Panc1 (cell line): ENCODE data around the gene WNT2.

Experiments used
- CTCF ChIP-seq: fragments of 450-650 bp; IDR thresholded peaks from 2 replicates; pipeline ENCODE4 v1.5.1; 2017; ENCODE audit warnings: mild to moderate bottlenecking
- POLR2AphosphoS5 ChIP-seq: IDR thresholded peaks from 2 replicates; pipeline ENCODE4 v1.6.1; 2012; ENCODE audit warnings: mild to moderate bottlenecking, low read depth, low read length, moderate library complexity
- REST ChIP-seq, 2 experiments: IDR thresholded peaks; 2 replicates each; pipeline ENCODE4 v1.6.1; 2011 to 2012; ENCODE audit warnings: low read depth in 2 of 2, control low read depth in 1 of 2, low read length in 1 of 2, mild to moderate bottlenecking in 1 of 2, moderate library complexity in 1 of 2; ENCODE audit not compliant: insufficient read depth in 1 of 2
- TCF7L2 ChIP-seq: IDR thresholded peaks from 2 replicates; pipeline ENCODE4 v1.6.1; 2011; ENCODE audit warnings: mild to moderate bottlenecking, low read depth, low read length, inconsistent platforms

GRCh38 chr7:117238472-117238871 lies 84.4 kb downstream of the WNT2 start:
- TF ChIP-seq REST (IDR thresholded peaks at IDR 0.05; ENCODE audit: insufficient read depth in 1 of 2, low read depth in 2 of 2, low read length in 1 of 2), result no peak
- no peak for TF ChIP-seq CTCF
- no peak for TF ChIP-seq TCF7L2
- TF ChIP-seq POLR2AphosphoS5, result no peak
